Myocyte (in vitro differentiated cells): ENCODE measurements around the gene EXOSC10. TPM values are rescaled to one million over a fixed set of nuclear protein-coding genes. Genes with fewer than 3 reads are reported as not detected.

Experiments
- DNase-seq: peaks from one replicate; pipeline ENCODE4 v3.0.0-alpha.2; 2012; ENCODE audit warnings: low read depth
- polyA plus RNA-seq: library from polyadenylated mRNA; unstranded; fragments of >200 nt; gene quantifications from one replicate; pipeline ENCODE4 v1.2.1, GENCODE V29; 2012; ENCODE audit warnings: missing spikeins
- total RNA-seq: library from RNA; depleted of rRNA; stranded (reverse); fragments of >200 nt; gene quantifications from 2 replicates; pipeline ENCODE4 v1.2.3, GENCODE V29; 2014

Gene EXOSC10
- 40.9 and 53.4 TPM in 2 replicates for total RNA-seq
- 33.8 TPM for polyA plus RNA-seq

GRCh38 chr1:11099310-11100148 is at the start of gene EXOSC10:
TSS of gene EXOSC10 (minus strand) at chr1:11099869. CDS start at chr1:11099831, 38 bp downstream.
- DNase-seq, result peak; percentile 92

GRCh38 chr1:11147197-11147770 is 47.6 kb upstream of the EXOSC10 start:
- DNase-seq, result no peak

DNA sequence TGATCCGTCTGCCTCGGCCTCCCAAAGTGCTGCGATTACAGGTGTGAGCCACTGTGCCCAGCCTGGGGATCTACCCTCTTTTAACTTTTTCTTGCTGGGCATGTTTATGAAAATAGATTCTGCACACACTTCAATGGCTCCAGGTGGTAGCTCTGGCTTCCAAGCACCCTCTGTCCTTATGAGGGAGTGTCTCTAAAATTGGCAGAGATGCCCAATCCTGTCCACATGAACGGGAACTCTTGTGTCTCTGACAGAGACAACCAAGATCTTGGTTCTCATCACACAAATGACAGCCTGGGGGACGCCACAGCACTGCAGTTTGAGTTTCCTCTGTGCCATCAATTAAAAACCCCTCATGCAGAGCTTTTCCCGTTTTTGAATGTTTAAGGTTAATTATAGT is 46.1 kb upstream of the EXOSC10 start:
- no peak for DNase-seq

GRCh38 chr1:11144570-11145256 is 45.0 kb upstream of the EXOSC10 start:
- no peak for DNase-seq

DNA sequence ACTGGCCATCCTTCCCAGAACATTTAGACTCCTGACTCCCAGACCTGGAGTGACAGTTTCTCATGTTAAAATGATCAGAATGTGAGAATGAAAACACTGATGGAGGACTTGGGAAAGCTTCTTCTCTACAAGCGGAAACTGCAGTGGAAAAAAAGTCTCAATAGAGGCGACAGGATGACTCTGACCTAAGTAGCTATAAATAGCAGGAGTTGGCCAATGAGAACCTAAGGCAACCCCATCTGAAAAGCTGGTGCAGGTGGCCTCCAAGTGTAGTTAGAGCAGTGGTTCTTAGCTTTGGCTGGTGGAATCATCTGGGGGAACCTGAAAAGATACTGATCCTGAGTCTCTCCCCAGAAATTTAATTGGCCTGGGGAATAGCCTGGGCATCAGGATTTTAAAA is 44.2 kb upstream of the EXOSC10 start:
- peak; percentile 40 for DNase-seq

DNA sequence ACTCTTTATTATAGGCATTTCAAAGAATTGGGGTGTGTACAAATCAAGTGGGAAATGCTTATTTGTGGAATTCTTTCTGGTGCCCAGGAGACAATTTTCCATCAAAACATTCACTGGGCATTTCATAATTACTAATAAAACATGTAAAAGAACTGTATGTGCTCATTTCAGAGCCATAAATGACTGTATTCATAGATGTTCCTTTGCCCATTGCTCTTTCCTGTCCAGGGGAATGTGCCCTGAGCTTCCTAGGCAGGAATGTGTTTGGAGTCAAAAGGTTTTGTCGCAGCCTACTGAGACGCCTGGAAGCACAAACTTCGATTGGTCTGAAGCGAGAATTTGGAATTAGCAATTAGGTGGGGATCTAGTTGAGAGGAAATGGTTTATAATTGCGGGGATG is 43.7 kb upstream of the EXOSC10 start:
- no peak for DNase-seq

GRCh38 chr1:11142618-11143391 is 43.1 kb upstream of the EXOSC10 start:
- no peak for DNase-seq

DNA sequence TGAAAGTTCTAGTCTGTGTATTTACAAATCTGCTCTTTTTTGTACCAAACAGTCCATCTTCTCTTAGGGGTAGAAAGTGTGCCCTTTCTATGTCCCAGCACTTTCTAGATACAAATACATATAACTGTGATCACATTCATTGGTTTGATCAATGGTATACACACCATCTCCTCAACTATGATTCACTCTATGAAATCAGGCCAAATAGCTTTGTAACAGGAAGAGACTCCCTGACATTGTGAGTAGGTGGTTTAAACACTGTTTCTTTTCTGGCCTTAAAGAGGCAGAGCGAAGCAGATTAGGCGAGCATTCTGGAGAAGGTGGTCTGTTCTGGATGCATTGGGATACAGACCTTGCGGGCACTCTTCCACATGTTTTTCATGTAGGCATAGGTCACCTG is 39.3 kb upstream of the EXOSC10 start:
- no peak for DNase-seq

DNA sequence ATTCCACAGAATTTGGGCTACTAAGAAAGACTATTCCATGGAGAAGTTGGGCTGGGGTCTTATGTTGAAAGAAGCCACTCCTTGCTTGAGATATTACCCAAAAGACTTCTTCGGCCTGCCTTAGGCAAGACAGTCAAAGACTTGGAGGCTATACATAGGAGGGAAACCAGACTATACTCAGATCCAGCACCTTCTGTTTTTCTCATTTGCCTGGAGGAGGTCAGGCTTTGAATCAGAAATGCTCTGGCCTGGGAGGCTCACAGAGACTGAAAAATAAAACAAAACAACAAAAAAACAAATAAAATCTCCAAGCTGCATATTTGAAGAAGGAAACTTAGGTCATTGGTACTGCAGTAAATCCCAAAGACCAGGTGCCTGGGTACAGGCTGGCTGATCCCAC is 38.4 kb upstream of the EXOSC10 start:
- no peak for DNase-seq

DNA sequence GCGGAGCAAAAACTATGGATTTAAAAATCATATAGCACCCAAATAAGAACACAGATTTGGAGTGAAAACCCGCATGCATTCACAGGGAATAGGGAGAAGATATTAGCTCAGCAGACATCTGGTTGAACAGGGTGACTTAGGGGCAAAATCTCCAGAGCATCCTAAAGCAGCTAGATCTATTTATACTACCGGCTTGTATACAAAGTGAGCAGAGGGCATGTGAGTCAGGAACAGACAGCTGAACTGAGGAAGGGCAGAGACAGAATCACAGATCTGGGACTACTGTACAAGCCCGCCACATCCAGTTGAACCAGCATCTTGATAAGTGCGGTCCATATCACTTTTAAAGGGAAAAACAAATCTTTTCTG is 35.2 kb upstream of the EXOSC10 start:
- DNase-seq, result peak; percentile 75

GRCh38 chr1:11134251-11134897 is 34.7 kb upstream of the EXOSC10 start:
- peak; percentile 51 for DNase-seq

DNA sequence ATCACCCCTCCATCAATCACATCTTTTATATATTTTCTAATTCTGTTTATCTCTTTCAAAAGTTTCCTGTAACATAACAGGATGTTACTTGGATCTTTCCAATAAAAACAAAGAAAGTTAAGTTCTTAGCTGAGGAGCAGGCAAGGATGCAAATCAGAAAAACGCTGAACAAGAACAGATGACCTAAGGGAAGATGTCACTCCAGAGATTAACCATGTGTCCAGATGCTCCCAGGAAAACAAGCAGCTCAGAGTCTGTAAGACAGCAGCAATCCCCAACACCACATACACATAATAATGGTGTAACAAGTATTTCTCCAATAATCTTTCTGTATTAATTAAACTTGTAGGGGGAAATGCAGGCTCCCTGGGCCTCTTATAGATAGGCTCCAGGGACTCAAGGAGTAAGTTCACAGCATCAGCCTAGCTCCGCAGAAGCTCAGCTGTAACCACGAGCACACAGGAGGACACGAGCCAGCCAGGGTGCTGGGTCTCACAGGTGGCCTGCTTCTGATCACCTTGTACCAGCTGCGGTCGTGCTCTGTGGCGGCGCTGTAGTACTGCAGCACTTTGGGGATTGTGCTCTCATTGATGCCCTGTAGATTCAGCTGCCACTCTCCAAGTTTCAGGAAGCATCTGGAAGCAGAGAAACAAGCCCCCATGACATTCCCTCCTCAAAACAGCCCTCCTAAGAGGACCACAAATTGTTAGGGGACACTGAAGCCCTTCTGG is 33.1 kb upstream of the EXOSC10 start:
- no peak for DNase-seq

GRCh38 chr1:11131816-11132215 is 32.1 kb upstream of the EXOSC10 start:
- DNase-seq, result no peak

DNA sequence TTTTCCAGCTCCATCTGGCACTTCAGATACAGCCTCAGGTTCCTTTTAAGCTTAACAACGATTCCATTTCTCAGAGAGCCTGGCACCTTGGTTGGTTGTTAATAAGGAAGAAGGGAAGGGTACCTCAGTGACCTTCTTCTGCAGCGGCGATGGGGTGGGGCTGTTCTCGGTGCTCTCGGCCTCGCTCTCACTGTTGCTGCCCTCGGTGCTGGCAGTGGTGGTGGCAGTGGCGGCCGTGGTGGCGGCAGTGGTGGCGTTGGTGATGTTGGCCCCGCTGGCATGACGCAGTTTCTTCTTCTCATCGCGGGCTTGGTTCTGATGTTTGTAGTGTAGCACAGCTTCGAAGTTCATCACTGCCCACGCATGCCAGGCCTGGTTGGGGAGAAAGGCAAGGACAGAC is 30.7 kb upstream of the EXOSC10 start:
- no peak for DNase-seq

GRCh38 chr1:11129649-11130390 is 30.2 kb upstream of the EXOSC10 start:
- DNase-seq, result no peak

DNA sequence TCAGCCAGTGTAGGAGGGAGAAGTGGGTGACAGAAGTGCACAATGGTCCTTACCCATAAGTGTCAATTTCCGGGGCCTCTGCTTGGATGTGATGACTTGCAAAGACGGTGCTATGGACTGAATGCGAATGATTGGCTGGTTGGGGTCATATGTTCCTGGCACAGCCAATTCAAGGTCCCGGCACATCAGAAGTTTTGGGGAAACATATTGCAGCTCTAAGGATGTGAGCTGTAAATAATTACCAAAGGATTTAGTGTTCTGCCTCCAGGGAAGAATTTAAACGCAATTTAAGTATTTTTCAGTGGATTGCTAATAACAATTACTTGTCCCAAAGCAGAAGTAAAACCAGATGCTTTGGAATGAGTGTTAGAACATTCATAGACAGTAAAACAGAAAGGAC is 26.9 kb upstream of the EXOSC10 start:
- DNase-seq, result no peak

- DNase-seq, result no peak
Observed at GRCh38 chr1:11125931-11126330, 26.3 kb upstream of the EXOSC10 start.

DNA sequence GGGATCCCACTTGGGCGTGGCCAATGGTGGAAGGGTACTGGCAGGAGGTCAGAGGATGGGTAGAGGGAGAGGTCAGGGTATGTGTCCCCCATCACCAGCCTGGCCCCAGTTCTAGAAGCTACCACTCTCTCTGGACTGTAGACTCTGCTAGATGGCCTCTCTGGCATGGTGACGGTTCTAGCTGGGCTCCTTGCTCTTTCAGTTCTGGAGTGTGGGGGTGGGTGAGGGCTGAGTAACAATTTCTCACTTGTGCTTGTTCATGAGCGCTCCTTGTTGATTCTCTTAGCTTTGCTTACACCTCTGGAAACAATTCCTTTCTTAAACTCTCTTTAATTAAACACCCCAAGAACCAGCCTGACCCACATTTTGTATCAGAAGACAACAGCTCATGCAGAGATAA is 25.3 kb upstream of the EXOSC10 start:
- DNase-seq, result no peak

DNA sequence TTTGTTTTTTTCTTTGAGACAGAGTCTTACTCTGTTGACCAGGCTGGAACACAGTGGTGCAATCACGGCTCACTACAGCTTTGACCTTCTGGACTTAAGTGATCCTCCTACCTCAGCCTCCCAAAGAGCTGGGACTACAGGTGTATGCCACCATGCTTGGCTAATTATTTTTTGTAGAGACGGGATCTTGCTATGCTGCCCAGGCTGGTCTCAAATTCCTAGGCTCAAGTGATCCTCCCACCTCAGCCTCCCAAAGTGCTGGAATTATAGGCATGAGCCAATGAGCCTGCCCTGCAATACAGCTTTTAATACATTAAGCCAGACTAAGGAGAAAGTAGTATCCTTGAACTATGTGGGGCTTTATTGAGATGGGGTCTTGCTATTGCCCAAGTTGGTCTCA is 16.6 kb upstream of the EXOSC10 start:
- DNase-seq, result no peak

- DNase-seq, result no peak
Observed at GRCh38 chr1:11114966-11115365, 15.3 kb upstream of the EXOSC10 start.
